GM18868 (cell line): Measurements from ENCODE around the gene KCTD21.
"Not testable (repeated sequence)": the region's sequence is repeated elsewhere in the genome, so short reads cannot be mapped to it uniquely, and the experiment has no call there.

Source experiments
- ATAC-seq: cut with Tn5 transposase; IDR thresholded peaks from one replicate; pipeline ENCODE4 v1.9.1; 2021; ENCODE audit warnings: mild to moderate bottlenecking, moderate library complexity; ENCODE audit not compliant: unreplicated experiment

The KCTD21 gene

GRCh38 chr11:78179459-78180071, 8.9 kb downstream of the KCTD21 start:
- no peak for ATAC-seq

- ATAC-seq = no peak
Measured at GRCh38 chr11:78177216-78177615, 11.2 kb downstream of the KCTD21 start.

- ATAC-seq = no peak
Measured at GRCh38 chr11:78176605-78177141, 11.8 kb downstream of the KCTD21 start.

DNA sequence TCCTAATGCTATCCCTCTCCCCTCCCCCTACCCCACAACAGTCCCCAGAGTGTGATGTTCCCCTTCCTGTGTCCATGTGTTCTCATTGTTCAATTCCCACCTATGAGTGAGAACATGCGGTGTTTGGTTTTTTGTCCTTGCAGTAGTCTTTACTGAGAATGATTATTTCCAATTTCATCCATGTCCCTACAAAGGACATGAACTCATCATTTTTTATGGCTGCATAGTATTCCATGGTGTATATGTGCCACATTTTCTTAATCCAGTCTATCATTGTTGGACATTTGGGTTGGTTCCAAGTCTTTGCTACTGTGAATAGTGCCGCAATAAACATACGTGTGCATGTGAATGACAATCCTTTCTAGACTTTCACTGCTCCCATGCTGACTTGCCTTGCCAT, 12.6 kb downstream of the KCTD21 start:
- ATAC-seq = not testable (repeated sequence)

GRCh38 chr11:78171951-78172350, 16.5 kb downstream of the KCTD21 start:
- no peak for ATAC-seq

DNA sequence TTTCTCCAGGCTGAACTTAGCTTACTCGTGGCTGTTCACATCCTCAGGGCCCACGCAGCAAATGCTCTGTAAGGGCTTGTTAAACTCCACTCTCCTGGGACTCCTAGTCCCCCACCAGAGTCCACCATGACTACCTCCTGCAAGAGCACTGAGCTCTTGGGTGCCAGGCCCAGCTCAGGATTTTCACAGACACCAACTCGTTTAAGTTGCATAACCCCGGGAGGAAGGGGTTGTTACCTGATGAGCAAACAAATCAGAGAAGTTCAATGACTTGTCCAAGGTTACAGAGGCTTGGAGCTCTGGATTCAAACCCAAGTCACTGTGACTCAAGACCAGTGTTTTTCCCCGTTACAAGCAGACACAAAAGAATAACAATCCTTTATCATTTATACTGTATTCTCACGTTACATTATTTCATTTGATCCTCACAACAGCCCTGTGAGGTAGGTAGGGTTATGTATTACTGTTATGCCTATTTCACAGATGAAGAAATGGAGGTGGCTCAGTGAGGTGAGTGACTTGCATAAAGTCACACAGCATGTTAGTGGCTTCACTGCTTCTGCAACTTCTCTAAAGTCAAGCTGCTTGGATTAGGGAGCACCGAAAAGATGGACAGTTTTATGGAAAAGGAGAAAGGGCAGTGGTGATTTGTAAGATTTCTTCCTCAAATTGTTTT, 17.4 kb downstream of the KCTD21 start:
- no peak for ATAC-seq

DNA sequence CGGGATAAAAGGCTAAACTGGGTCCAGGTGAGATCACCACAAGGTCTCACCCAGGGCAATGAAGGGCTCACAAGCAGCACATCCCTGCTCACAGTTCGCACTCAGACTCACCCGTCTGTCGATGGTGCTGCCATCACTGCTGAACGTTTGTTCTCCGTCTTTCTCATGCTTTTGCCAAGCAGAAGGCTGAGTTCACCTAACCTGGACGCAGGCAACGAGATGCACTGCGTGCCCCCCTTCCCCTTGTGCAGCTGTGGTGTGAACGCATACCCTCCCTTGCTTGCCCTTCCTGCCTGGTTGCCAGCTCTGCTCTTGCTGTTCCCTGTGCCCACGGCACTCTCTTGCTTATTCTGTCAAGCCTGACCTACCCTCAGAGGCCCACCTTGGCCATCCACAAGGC, 18.0 kb downstream of the KCTD21 start:
- no peak for ATAC-seq

- no peak for ATAC-seq
Measured at GRCh38 chr11:78168539-78169477, 19.6 kb downstream of the KCTD21 start.

- no peak for ATAC-seq
Measured at GRCh38 chr11:78166855-78167469, 21.5 kb downstream of the KCTD21 start.

DNA sequence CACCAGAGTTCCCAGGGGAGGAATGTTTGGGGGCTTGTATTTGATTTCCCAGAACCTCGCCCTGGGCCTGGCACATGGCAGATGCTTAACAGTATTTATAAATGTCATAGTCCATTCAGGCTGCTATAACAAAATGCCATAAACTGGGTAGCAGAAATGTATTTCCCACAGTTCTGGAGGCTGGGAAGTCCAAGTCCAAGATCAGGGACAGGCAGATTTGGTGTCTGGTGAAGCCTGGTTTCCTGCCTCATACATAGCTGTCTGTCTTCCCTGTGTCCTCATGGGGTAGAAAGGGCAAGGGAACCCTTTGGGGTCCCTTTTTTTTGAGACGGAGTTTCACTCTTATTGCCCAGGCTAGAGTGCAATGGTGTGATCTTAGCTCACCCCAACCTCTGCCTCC, 24.0 kb downstream of the KCTD21 start:
- ATAC-seq = no peak

- no peak for ATAC-seq
Measured at GRCh38 chr11:78163828-78164227, 24.6 kb downstream of the KCTD21 start.

- ATAC-seq = no peak
Measured at GRCh38 chr11:78161962-78162371, 26.5 kb downstream of the KCTD21 start.

DNA sequence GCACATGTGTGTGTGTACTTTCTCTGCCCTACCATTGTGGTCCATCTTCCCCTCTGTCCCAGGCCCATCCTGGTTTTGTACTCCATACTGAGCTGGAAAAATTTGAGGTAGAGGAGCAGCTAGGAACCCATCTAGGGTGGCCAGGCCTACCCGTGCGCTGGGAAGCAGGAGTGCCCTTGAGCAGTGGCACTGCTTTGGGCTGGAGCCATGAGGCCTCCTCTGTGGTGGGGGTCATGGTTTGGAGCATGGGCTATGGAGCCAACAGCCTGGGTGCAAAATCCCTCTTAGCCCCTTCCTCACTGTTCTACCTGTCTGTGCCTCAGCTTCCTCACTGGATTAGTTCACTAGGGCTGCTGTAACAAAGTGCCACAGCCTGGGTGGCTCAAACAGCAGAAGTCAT, 27.1 kb downstream of the KCTD21 start:
- no peak for ATAC-seq

DNA sequence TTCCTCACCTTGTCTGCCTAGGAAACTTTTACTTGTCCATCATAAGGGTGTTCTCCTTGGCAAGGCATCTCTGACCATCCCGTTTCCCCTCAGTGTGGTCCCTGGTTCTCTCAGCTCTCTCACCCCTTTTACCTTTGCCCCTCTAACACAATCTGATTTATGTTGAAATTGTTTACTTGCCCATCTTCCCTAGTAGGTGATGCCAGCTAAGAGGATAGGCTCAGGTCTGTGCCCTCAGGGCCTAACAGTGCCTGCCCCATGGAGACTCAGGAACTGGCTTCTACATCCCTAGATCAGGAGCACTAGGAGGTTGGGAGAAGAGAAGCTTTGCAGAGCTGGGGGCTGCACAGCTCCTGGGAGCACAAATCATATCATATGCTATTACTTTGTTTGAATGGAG, 27.9 kb downstream of the KCTD21 start:
- ATAC-seq = no peak

DNA sequence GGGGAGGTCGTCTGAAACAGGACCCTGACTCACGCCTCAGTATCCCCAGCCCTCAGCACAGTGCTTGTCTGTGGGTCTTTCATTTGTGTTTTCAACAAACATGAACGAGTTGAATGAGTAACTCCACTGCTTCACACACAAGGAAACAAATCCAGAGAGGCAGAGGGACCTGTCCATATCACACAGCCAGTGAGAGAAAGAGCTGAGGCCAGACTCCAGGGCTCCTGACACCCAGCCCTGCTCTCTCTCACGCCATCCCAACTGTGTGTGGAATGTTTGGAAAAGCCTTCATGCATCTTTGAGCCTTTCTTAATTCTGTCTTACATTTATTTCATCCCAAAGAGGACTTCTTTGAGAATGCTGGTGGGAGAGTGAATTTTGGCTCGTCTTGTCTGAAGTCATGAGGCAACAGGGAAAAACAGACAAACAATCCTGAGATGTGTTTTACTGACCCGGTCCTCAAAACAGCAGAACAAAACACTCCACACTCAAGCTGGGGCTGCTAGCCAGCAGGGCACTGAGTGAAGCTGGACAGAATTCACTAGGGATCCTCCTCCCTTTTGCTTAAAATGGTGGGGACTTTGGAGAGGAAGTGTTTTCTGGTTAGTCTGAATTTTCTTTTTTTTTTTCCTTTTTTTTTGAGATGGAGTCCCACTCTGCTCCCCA, 29.3 kb downstream of the KCTD21 start:
- no peak for ATAC-seq

DNA sequence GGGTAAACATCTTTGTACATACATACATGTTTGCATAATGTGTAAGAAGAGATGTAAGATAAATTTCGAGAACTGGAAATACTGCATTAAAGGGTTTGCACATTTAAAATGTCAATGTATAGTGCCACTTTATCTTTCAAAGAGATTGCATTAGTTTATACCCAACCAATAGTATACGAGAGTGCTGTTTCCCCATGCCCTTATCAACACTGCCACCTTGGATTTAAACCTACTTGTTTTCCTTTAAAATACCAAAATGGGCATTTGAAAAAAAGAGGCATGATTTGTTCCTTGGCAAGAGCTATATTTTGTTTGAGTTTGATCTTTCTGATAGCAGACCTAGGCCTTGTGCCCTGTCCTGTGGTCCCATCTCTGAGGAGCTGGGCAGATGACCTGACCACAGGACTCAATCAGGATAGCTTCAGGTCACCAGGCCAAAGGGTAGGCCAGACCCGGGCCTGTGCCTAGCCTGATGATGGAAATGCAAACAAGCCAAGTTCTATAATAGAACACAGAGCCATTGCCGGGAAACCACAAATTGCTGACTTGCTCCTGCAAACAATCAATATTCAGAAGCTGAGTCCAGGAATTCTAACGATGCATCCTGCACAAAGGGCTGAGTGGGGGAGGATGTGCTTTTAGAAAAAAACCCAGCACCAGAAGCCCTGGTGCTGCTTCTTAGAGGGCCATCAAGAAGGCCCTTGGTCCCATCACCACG, 32.1 kb downstream of the KCTD21 start:
- no peak for ATAC-seq

DNA sequence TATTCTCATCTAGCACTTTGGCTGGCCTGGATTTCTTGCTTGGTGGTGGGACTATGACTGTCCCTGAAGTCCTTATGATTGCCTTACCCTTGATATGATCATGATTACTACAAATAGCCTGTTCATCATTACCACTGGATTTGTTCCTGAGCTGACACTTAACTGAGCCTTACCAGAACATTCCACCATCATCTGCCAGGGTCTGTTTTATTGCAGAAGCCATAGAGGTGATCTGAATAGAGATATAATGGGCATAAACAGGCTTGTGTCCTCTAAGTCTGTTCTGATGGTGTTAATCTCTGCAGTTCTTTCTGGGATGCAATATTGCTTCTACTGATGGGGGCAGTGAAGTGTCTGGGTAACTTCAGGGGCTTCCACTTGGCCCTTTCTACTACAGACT, 36.6 kb downstream of the KCTD21 start:
- no peak for ATAC-seq

- ATAC-seq = no peak
Measured at GRCh38 chr11:78150754-78151153, 37.7 kb downstream of the KCTD21 start.

DNA sequence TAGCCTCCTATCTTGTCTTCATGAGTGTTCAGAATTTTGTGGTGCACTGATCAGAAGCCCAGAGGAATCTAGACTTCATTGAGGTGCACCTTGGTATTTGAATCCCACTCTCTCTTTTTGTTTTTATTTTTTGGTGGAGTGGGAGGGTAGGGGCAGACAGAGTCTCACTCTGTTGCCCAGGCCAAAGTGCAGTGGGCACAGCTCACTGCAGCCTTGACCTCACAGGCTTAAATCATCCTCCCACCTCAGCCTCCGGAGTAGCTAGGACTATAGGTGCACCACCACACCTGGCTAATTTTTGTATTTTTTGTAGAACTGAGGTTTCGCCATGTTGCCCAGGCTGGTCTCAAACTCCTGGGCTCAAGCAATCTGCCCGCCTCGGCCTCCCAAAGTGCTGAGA, 38.1 kb downstream of the KCTD21 start:
- no peak for ATAC-seq

- no peak for ATAC-seq
Measured at GRCh38 chr11:78149646-78150045, 38.8 kb downstream of the KCTD21 start.
